ENCODE data around the gene RARS1.

The RARS1 gene

DNA sequence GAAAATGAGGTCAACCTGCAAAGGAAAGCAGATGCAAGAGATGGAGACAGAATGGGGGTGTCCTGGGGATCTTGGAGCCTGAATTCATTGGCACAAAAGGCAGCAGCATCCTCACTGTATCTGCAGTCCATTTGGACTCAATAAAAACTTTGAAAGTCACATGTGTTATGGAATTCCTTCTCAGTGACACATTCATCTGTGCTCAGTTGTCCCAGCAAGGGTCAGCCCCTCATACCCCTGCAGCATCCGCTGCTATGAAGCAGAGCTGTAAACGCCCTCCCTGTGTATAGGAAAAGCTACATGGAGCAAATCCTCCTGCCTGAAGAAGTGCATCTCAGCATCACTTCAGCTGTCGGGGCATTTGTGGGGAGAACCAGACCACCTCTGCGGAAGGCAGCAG is 14.5 kb upstream of the RARS1 start:
- DNase-seq (ENCODE audit: extremely low read depth, insufficient read length) = no peak
- TF ChIP-seq, protein P1, sequence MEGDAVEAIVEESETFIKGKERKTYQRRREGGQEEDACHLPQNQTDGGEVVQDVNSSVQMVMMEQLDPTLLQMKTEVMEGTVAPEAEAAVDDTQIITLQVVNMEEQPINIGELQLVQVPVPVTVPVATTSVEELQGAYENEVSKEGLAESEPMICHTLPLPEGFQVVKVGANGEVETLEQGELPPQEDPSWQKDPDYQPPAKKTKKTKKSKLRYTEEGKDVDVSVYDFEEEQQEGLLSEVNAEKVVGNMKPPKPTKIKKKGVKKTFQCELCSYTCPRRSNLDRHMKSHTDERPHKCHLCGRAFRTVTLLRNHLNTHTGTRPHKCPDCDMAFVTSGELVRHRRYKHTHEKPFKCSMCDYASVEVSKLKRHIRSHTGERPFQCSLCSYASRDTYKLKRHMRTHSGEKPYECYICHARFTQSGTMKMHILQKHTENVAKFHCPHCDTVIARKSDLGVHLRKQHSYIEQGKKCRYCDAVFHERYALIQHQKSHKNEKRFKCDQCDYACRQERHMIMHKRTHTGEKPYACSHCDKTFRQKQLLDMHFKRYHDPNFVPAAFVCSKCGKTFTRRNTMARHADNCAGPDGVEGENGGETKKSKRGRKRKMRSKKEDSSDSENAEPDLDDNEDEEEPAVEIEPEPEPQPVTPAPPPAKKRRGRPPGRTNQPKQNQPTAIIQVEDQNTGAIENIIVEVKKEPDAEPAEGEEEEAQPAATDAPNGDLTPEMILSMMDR (IDR thresholded peaks at IDR 0.05; ENCODE audit: insufficient read depth, low read length, poor library complexity, severe bottlenecking) = no peak
- Histone ChIP-seq H3K4me3 (replicated peaks; ENCODE audit: low read depth, low read length) (no peak overlapping the region), H3K27me3 (replicated peaks; ENCODE audit: control insufficient read depth, insufficient read depth, low read length) (no peaks in the 10 kb centered on the region), H3K36me3 (ENCODE audit: control insufficient read depth, insufficient read depth, low read length) (no peaks in the 10 kb centered on the region)

DNA sequence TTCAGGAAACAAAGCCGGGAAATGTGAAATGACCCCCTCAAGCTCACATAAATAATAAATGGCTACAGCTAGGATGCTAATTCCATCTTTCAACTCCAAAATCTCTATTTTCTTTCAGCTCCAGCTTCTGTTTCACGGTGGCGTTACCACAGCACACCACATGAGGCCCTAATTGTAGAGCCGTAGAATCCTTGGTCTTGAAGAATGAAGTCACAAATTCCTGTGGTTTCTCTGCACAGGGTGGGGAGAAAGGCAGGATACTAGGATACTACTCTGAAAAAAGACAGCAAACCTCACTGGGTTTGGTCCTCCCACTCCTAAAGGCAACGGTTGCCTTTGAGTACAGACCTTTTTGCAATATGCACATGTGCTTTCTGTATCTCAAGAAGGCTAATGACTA is 13.9 kb upstream of the RARS1 start:
- DNase-seq (ENCODE audit: extremely low read depth, insufficient read length) = no peak
- no peak overlapping the region for H3K4me3 ChIP-seq (replicated peaks; ENCODE audit: low read depth, low read length)
- TF ChIP-seq, protein P1 (IDR thresholded peaks at IDR 0.05; ENCODE audit: insufficient read depth, low read length, poor library complexity, severe bottlenecking) = no peak
- no peaks in the 10 kb centered on the region for H3K27me3 ChIP-seq (replicated peaks; ENCODE audit: control insufficient read depth, insufficient read depth, low read length)
- H3K36me3 ChIP-seq (ENCODE audit: control insufficient read depth, insufficient read depth, low read length) = no peaks in the 10 kb centered on the region

DNA sequence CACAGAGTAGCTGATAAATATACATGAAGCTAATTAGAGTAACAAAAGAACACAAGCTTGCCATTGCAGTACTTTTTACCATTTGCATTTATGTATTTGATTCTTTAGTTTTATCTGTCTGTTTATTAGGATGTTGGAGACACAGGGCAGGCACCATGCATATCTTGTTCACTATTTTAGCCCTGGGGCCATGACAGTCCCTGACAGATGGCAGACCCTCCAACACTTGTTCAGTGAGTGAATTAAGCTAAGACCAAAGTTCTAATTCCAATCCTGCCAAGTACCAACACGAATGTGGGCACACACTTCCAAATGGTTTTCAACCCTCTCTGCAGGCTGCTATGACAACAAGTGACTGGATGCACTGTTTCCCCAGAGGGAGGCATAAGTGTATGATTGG is 12.0 kb upstream of the RARS1 start:
- Histone ChIP-seq H3K27me3 (replicated peaks; ENCODE audit: control insufficient read depth, insufficient read depth, low read length) (no peaks in the 10 kb centered on the region), H3K4me3 (replicated peaks; ENCODE audit: low read depth, low read length) (no peak overlapping the region), H3K36me3 (ENCODE audit: control insufficient read depth, insufficient read depth, low read length) (no peaks in the 10 kb centered on the region)
- DNase-seq (ENCODE audit: extremely low read depth, insufficient read length) = no peak
- TF ChIP-seq, protein P1 (IDR thresholded peaks at IDR 0.05; ENCODE audit: insufficient read depth, low read length, poor library complexity, severe bottlenecking) = no peak

DNA sequence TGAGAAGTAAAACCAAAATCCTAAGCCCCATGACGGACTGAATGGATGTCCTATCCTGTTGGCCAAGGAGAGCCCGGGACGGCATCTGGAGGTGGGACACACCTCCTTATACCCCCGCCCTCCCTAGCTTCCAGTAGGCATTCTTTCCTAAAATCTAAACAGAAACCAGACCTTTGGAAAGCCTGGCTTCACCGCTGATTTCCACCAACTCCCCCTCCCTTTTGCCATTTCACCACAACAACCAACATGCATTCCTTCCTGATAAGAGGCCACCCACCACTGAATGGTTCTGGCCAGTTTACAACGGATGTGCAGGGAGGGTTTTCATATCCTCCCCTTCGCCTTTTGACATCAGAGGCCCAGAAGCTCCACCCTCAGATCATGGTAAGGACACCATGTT is 9.2 kb upstream of the RARS1 start:
- Histone ChIP-seq H3K27me3 (replicated peaks; ENCODE audit: control insufficient read depth, insufficient read depth, low read length) (no peaks in the 10 kb centered on the region), H3K36me3 (ENCODE audit: control insufficient read depth, insufficient read depth, low read length) (no peaks in the 10 kb centered on the region), H3K4me3 (replicated peaks; ENCODE audit: low read depth, low read length) (no peak overlapping the region)
- TF ChIP-seq, protein P1 (IDR thresholded peaks at IDR 0.05; ENCODE audit: insufficient read depth, low read length, poor library complexity, severe bottlenecking) = no peak
- DNase-seq (ENCODE audit: extremely low read depth, insufficient read length) = no peak

DNA sequence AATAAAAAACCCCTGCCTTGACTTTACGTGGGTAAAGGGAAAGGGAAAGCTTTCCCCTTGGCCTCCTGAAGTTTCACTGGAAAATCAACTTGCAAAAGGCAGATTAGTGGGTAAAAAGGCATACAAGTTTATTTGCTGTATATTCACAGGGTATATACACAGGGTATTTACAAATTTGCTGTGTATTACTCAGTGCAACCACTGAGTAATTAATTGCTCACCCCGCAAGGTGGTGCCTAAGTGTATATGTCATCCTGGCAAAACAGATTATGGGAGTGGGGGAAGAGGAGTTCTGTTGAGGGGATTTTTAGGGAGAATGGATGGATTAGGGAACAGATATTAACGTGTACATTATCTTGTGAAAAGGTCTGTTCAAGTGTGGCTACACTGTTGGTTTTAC is 7.1 kb upstream of the RARS1 start:
- no peak overlapping the region for H3K4me3 ChIP-seq (replicated peaks; ENCODE audit: low read depth, low read length)
- H3K36me3 ChIP-seq (ENCODE audit: control insufficient read depth, insufficient read depth, low read length) = no peaks in the 10 kb centered on the region
- no peak for DNase-seq (ENCODE audit: extremely low read depth, insufficient read length)
- H3K27me3 ChIP-seq (replicated peaks; ENCODE audit: control insufficient read depth, insufficient read depth, low read length) = no peaks in the 10 kb centered on the region
- TF ChIP-seq, protein P1 (IDR thresholded peaks at IDR 0.05; ENCODE audit: insufficient read depth, low read length, poor library complexity, severe bottlenecking) = no peak

DNA sequence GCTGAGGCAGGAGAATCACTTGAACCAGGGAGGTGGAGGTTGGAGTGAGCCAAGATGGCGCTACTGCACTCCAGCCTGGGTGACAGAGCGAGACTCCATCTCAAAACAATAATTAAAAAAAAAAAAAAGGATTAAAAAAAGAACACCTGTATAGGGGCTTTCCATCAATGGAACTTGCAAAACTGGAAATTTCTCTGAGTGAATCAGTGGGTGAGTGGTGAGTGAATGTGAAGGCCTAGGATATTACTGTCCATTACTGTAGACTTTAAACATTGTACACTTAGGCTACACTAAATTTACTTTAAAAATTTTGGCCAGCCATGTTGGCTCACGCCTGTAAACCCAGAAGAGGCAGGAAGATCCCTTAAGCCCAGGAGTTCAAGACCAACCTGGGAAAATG is 5.7 kb upstream of the RARS1 start:
- no peaks in the 10 kb centered on the region for H3K36me3 ChIP-seq (ENCODE audit: control insufficient read depth, insufficient read depth, low read length)
- no peaks in the 10 kb centered on the region for H3K27me3 ChIP-seq (replicated peaks; ENCODE audit: control insufficient read depth, insufficient read depth, low read length)
- DNase-seq (ENCODE audit: extremely low read depth, insufficient read length) = no peak
- TF ChIP-seq, protein P1 (IDR thresholded peaks at IDR 0.05; ENCODE audit: insufficient read depth, low read length, poor library complexity, severe bottlenecking) = no peak
- no peak overlapping the region for H3K4me3 ChIP-seq (replicated peaks; ENCODE audit: low read depth, low read length)
